GM12892 (cell line): ENCODE data around the gene PLCXD1.

Experiments used
- POLR2A ChIP-seq: IDR thresholded peaks from 2 replicates; pipeline ENCODE4 v1.6.1; 2011; ENCODE audit warnings: low read depth, low read length, control low read depth
- POLR2AphosphoS5 ChIP-seq: IDR thresholded peaks from 2 replicates; pipeline ENCODE4 v1.6.1; 2011; ENCODE audit warnings: low read depth, low read length, control low read depth
- TAF1 ChIP-seq: IDR thresholded peaks from 2 replicates; pipeline ENCODE4 v1.6.1; 2011; ENCODE audit warnings: low read depth, mild to moderate bottlenecking, control low read depth, low read length, borderline replicate concordance

GRCh38 chrX:352582-353314 lies 71.6 kb downstream of the PLCXD1 start:
- TF ChIP-seq POLR2A, result no peak
- no peak for TF ChIP-seq POLR2AphosphoS5
- no peak for TF ChIP-seq TAF1
